RCC 7860 (cell line): ENCODE data around the gene PDCD4.

ENCODE experiments used
- DNase-seq: peaks from one replicate; pipeline ENCODE4 v3.0.0-alpha.2; 2015; ENCODE audit warnings: low spot score
- FAIRE-seq: peaks from 2 replicates; lab custom pipeline; 2012; peaks lifted over from hg19 to GRCh38; lab: Jason Lieb, UNC

Gene PDCD4

GRCh38 chr10:110871298-110872084 lies at the start of gene PDCD4:
TSS of gene PDCD4 (plus strand) at chr10:110871928. CDS start at chr10:110876028, 4,100 bp downstream.
- DNase-seq (peak; percentile 92), FAIRE-seq (peak; percentile 87)

- DNase-seq = no peak
- no peak for FAIRE-seq
Observed at GRCh38 chr10:110822035-110822711, 49.6 kb upstream of the PDCD4 start.

- FAIRE-seq (no peak), DNase-seq (no peak)
Observed at GRCh38 chr10:110822712-110823311, 48.9 kb upstream of the PDCD4 start.

- FAIRE-seq (no peak), DNase-seq (no peak)
Observed at GRCh38 chr10:110824152-110824441, 47.6 kb upstream of the PDCD4 start.

GRCh38 chr10:110824660-110825059 lies 47.1 kb upstream of the PDCD4 start:
- FAIRE-seq (no peak), DNase-seq (no peak)

GRCh38 chr10:110825508-110825907 lies 46.2 kb upstream of the PDCD4 start:
- DNase-seq (no peak), FAIRE-seq (no peak)

- FAIRE-seq = no peak
Observed at GRCh38 chr10:110827410-110827809, 44.3 kb upstream of the PDCD4 start.

GRCh38 chr10:110827875-110828274 lies 43.9 kb upstream of the PDCD4 start:
- FAIRE-seq (no peak), DNase-seq (no peak)

More at GRCh38 chr10:110827410-110827809, 44.3 kb upstream of the PDCD4 start:
- DNase-seq = no peak

GRCh38 chr10:110828525-110828924 lies 43.2 kb upstream of the PDCD4 start:
- DNase-seq = no peak
- no peak for FAIRE-seq

- FAIRE-seq = no peak
- DNase-seq = no peak
Observed at GRCh38 chr10:110829721-110830410, 41.9 kb upstream of the PDCD4 start.

GRCh38 chr10:110833234-110833940 lies 38.3 kb upstream of the PDCD4 start:
- no peak for DNase-seq
- no peak for FAIRE-seq

- FAIRE-seq (no peak), DNase-seq (no peak)
Observed at GRCh38 chr10:110833941-110834628, 37.6 kb upstream of the PDCD4 start.

GRCh38 chr10:110834629-110835301 lies 37.0 kb upstream of the PDCD4 start:
- FAIRE-seq = no peak

GRCh38 chr10:110835841-110836240 lies 35.9 kb upstream of the PDCD4 start:
- FAIRE-seq (no peak), DNase-seq (no peak)

More at GRCh38 chr10:110834629-110835301, 37.0 kb upstream of the PDCD4 start:
- no peak for DNase-seq

GRCh38 chr10:110836706-110837105 lies 35.0 kb upstream of the PDCD4 start:
- FAIRE-seq (no peak), DNase-seq (no peak)

GRCh38 chr10:110837418-110838171 lies 34.1 kb upstream of the PDCD4 start:
- DNase-seq (no peak), FAIRE-seq (no peak)

- DNase-seq (no peak), FAIRE-seq (no peak)
Observed at GRCh38 chr10:110840225-110840922, 31.4 kb upstream of the PDCD4 start.

- FAIRE-seq (no peak), DNase-seq (no peak)
Observed at GRCh38 chr10:110840923-110841428, 30.8 kb upstream of the PDCD4 start.
